Measurements from ENCODE around the gene FN3K. TPM values are rescaled to one million over a fixed set of nuclear protein-coding genes. Genes with fewer than 3 reads are reported as not detected.
A peak's percentile ranks its signal among the peaks of the same experiment; 100 is the strongest.

Gene FN3K
- polyA plus RNA-seq, 2 of the 4 experiments (the other 2 are of a cell fraction): 1.3 to 13.2 TPM

DNA sequence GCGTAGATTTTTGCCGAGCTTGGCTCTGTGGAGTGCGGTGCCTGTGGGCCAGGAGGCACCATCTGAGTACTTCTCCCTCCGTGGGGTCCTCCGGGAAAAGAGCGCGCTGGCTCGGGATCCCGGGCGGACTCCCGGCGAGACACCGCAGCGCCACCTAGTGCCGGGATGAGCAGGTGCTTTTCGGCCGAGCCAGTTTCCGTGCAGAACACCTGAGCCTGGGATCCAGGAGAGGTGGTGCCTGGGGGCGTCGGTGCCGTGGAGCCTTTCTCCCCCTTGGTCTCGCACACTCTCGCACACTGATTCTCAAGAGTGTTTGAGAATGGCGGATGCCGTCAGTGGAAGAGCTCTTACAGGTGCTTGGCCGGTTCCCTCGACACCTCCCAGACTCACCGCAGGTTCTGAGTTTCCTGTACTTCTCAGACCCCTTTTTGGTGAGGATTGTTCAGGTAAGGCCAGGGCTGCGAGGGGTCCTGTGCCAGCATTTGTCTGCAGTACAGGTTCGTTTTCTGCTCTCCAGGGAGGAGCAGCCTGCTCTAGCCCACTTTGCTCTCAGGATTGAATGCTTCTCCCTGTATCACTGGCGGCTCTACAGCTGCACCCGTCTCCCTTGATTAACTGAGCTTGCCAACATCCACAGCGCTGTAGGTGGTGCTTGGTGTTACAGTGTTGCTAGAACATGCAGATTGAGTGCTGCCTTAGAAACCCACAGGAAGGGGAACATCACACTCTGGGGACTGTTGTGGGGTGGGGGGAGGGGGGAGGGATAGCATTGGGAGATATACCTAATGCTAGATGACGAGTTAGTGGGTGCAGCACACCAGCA, 39.8 kb downstream of the FN3K start (continued):
- TF ChIP-seq SREBF2 (IDR thresholded peaks at IDR 0.05) (no peak), CBX8 (IDR thresholded peaks at IDR 0.05) (no peak), MYC (IDR thresholded peaks at IDR 0.05; ENCODE audit: borderline replicate concordance, low read length) (no peak)
- TF ChIP-seq, protein P1, sequence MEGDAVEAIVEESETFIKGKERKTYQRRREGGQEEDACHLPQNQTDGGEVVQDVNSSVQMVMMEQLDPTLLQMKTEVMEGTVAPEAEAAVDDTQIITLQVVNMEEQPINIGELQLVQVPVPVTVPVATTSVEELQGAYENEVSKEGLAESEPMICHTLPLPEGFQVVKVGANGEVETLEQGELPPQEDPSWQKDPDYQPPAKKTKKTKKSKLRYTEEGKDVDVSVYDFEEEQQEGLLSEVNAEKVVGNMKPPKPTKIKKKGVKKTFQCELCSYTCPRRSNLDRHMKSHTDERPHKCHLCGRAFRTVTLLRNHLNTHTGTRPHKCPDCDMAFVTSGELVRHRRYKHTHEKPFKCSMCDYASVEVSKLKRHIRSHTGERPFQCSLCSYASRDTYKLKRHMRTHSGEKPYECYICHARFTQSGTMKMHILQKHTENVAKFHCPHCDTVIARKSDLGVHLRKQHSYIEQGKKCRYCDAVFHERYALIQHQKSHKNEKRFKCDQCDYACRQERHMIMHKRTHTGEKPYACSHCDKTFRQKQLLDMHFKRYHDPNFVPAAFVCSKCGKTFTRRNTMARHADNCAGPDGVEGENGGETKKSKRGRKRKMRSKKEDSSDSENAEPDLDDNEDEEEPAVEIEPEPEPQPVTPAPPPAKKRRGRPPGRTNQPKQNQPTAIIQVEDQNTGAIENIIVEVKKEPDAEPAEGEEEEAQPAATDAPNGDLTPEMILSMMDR (IDR thresholded peaks at IDR 0.05): peak; percentile 91

DNA sequence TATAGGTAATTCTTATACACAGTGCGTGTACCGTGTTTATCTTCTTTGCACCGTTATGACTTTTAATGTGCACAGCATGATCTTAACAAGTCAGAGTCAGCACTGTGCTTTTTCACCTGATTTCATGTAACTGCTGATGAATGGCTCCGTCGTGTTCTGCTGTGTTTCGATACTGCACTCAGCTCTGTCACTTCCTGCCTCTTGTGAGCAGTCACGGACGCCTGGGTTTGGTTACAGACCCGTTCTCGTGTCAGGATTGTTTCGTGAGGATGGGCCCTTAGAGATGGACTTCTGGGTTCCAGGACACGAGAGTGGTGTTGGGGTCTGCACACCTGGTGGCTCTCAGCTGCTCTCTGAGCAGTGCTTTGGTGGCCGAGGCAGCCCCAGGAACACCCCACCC, 41.0 kb downstream of the FN3K start:
- WGBS (ENCODE audit: missing lambda C conversion rate): 96% methylated on average over 13 of the region's 13 CpGs
- H3K4me1 ChIP-seq: no peaks in the 10 kb centered on the region
- POLR2A ChIA-PET: no interaction called here
- no peak overlapping the region for H3K4me3 ChIP-seq
- ATAC-seq (no peak), DNase-seq (ENCODE audit: low read depth in 1 of 2, low spot score in 1 of 2) (no peak), FAIRE-seq (no peak)
- TF ChIP-seq CHD4 (IDR thresholded peaks at IDR 0.05; ENCODE audit: borderline replicate concordance) (no peak), NR3C1 (IDR thresholded peaks at IDR 0.05) (no peak), KDM5A (IDR thresholded peaks at IDR 0.05) (no peak), HEYL (CRISPR knock-in tag; IDR thresholded peaks at IDR 0.05) (no peak), GATA3 (IDR thresholded peaks at IDR 0.05; ENCODE audit: borderline replicate concordance) (no peak), CEBPB (IDR thresholded peaks at IDR 0.05) (no peak), CBX8 (IDR thresholded peaks at IDR 0.05) (no peak), ZSCAN20 (CRISPR knock-in tag; IDR thresholded peaks at IDR 0.05) (no peak), EHMT2 (IDR thresholded peaks at IDR 0.05; ENCODE audit: low read depth) (no peak), CHD2 (IDR thresholded peaks at IDR 0.05; ENCODE audit: low read length, partially characterized antibody) (no peak), MYC (IDR thresholded peaks at IDR 0.05; ENCODE audit: borderline replicate concordance, low read length) (no peak), POLR2A (IDR thresholded peaks at IDR 0.05; ENCODE audit: low read length) (no peak), CBX2 (IDR thresholded peaks at IDR 0.05; ENCODE audit: borderline replicate concordance, low read depth) (no peak), RARB (CRISPR knock-in tag; IDR thresholded peaks at IDR 0.05) (no peak), MAFK (IDR thresholded peaks at IDR 0.05; ENCODE audit: partially characterized antibody) (no peak)
- TF ChIP-seq, protein P2, sequence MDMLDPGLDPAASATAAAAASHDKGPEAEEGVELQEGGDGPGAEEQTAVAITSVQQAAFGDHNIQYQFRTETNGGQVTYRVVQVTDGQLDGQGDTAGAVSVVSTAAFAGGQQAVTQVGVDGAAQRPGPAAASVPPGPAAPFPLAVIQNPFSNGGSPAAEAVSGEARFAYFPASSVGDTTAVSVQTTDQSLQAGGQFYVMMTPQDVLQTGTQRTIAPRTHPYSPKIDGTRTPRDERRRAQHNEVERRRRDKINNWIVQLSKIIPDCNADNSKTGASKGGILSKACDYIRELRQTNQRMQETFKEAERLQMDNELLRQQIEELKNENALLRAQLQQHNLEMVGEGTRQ (IDR thresholded peaks at IDR 0.05): no peak
- TF ChIP-seq, protein P3, sequence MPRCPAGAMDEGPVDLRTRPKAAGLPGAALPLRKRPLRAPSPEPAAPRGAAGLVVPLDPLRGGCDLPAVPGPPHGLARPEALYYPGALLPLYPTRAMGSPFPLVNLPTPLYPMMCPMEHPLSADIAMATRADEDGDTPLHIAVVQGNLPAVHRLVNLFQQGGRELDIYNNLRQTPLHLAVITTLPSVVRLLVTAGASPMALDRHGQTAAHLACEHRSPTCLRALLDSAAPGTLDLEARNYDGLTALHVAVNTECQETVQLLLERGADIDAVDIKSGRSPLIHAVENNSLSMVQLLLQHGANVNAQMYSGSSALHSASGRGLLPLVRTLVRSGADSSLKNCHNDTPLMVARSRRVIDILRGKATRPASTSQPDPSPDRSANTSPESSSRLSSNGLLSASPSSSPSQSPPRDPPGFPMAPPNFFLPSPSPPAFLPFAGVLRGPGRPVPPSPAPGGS (IDR thresholded peaks at IDR 0.05): no peak
- TF ChIP-seq, protein P4, sequence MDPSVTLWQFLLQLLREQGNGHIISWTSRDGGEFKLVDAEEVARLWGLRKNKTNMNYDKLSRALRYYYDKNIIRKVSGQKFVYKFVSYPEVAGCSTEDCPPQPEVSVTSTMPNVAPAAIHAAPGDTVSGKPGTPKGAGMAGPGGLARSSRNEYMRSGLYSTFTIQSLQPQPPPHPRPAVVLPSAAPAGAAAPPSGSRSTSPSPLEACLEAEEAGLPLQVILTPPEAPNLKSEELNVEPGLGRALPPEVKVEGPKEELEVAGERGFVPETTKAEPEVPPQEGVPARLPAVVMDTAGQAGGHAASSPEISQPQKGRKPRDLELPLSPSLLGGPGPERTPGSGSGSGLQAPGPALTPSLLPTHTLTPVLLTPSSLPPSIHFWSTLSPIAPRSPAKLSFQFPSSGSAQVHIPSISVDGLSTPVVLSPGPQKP (IDR thresholded peaks at IDR 0.05; ENCODE audit: low read depth, low read length): no peak
- TF ChIP-seq, protein P5, sequence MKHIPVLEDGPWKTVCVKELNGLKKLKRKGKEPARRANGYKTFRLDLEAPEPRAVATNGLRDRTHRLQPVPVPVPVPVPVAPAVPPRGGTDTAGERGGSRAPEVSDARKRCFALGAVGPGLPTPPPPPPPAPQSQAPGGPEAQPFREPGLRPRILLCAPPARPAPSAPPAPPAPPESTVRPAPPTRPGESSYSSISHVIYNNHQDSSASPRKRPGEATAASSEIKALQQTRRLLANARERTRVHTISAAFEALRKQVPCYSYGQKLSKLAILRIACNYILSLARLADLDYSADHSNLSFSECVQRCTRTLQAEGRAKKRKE (CRISPR knock-in tag; IDR thresholded peaks at IDR 0.05; ENCODE audit: low read depth): no peak
- TF ChIP-seq, protein P6, sequence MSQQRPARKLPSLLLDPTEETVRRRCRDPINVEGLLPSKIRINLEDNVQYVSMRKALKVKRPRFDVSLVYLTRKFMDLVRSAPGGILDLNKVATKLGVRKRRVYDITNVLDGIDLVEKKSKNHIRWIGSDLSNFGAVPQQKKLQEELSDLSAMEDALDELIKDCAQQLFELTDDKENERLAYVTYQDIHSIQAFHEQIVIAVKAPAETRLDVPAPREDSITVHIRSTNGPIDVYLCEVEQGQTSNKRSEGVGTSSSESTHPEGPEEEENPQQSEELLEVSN (IDR thresholded peaks at IDR 0.05; ENCODE audit: borderline replicate concordance, low read depth): no peak
- no peak overlapping the region for H3K4me2 ChIP-seq
- H3K27ac ChIP-seq: no peak overlapping the region
- H3K9me3 ChIP-seq: no peaks in the 10 kb centered on the region
- CTCF ChIA-PET: interaction anchor here (0.7 to 20.7 kb wide), 15 partner anchors 11 to 1072 kb away, joined by 3 to 450 read pairs (median 6); no protein-coding TSS in a partner anchor
